Measurements from ENCODE around the gene B3GAT2. TPM values are rescaled to one million over a fixed set of nuclear protein-coding genes. Genes with fewer than 3 reads are reported as not detected.

The B3GAT2 gene
- total and polyA plus RNA-seq, 2 of the 13 experiments (the other 11 are each of a cell fraction or from before 2014, with no cell fraction given), result 0.01 to 0.02 TPM

GRCh38 chr6:70955441-70956190, 1.2 kb downstream of the B3GAT2 start (continued):
- TF ChIP-seq AFF4 (CRISPR knock-in tag; IDR thresholded peaks at IDR 0.05) (no peak), ZC3H13 (CRISPR knock-in tag; IDR thresholded peaks at IDR 0.05) (no peak), ZNF143 (CRISPR knock-in tag; IDR thresholded peaks at IDR 0.05) (no peak), ZNF768 (CRISPR knock-in tag; IDR thresholded peaks at IDR 0.05) (peak; percentile 54), ZNF883 (CRISPR knock-in tag; IDR thresholded peaks at IDR 0.05; ENCODE audit: not compliant biosample characterization) (peak; percentile 86), TBX3 (IDR thresholded peaks at IDR 0.05; ENCODE audit: borderline replicate concordance) (no peak), ZNF879 (CRISPR knock-in tag; IDR thresholded peaks at IDR 0.05) (0 out of 2 replicates have a peak, but pooled peaks have one; percentile 57), ZSCAN5A (CRISPR knock-in tag; IDR thresholded peaks at IDR 0.05; ENCODE audit: borderline replicate concordance) (no peak), TBL1XR1 (IDR thresholded peaks at IDR 0.05; ENCODE audit: borderline replicate concordance, low read length, partially characterized antibody) (no peak), TAF15 (IDR thresholded peaks at IDR 0.05; ENCODE audit: low read depth, low read length, poor library complexity, severe bottlenecking) (no peak), ERF (CRISPR knock-in tag; IDR thresholded peaks at IDR 0.05) (peak; percentile 76; the same call in 1 of the 2 replicates), KMT2A (CRISPR knock-in tag; IDR thresholded peaks at IDR 0.05) (peak; percentile 50; the same call in 1 of the 2 replicates), SMAD9 (CRISPR knock-in tag; IDR thresholded peaks at IDR 0.05) (no peak), SP2 (CRISPR knock-in tag; IDR thresholded peaks at IDR 0.05) (no peak), ELF4 (CRISPR knock-in tag; IDR thresholded peaks at IDR 0.05; ENCODE audit: borderline replicate concordance) (no peak), TP53 (CRISPR knock-in tag; conservative IDR thresholded peaks at IDR 0.05) (no peak), ZNF30 (CRISPR knock-in tag; IDR thresholded peaks at IDR 0.05) (no peak), U2AF2 (IDR thresholded peaks at IDR 0.05; ENCODE audit: low read depth, low read length) (no peak), MEF2D (CRISPR knock-in tag; IDR thresholded peaks at IDR 0.05) (no peak), REPIN1 (CRISPR knock-in tag; IDR thresholded peaks at IDR 0.05; ENCODE audit: borderline replicate concordance, low read depth) (peak; percentile 72; the same call in 1 of the 2 replicates), SMAD1 (CRISPR knock-in tag; IDR thresholded peaks at IDR 0.05; ENCODE audit: borderline replicate concordance, low read depth) (no peak), TRIM22 (IDR thresholded peaks at IDR 0.05) (no peak), ZFP36L1 (CRISPR knock-in tag; IDR thresholded peaks at IDR 0.05) (0 out of 2 replicates have a peak, but pooled peaks have one; percentile 15), ZNF557 (CRISPR knock-in tag; IDR thresholded peaks at IDR 0.05) (no peak), KLF15 (CRISPR knock-in tag; IDR thresholded peaks at IDR 0.05; ENCODE audit: borderline replicate concordance) (no peak)

Measured in HepG2 (cell line).